RWPE1 (cell line): Measurements from ENCODE around the gene FERMT3.

ENCODE experiments used
- CTCF ChIA-PET: fragments of 350-600 bp; sonication (Branson Sonifier 250); formaldehyde crosslinking; extraction: SDS; loops from one replicate; lab custom pipeline; 2021; lab: Yijun Ruan, JAX
- POLR2A ChIA-PET: fragments of 400-600 bp; formaldehyde crosslinking; extraction: SDS; loops from one replicate; lab custom pipeline; 2020; ENCODE audit warnings: antibody characterized with exemption; ENCODE audit not compliant: low non-redundant PET; lab: Yijun Ruan, JAX
- DNase-seq: peaks from one replicate; pipeline ENCODE4 v3.0.0; 2012; ENCODE audit warnings: low spot score
- H3K27ac ChIP-seq: fragments of 450-650 bp; 2 replicates; pipeline ENCODE4 v1.5.1; 2017
- TF ChIP-seq, protein P1 (sequence below): fragments of 450-650 bp; conservative IDR thresholded peaks from 2 replicates; pipeline ENCODE4 v1.5.1; 2017; ENCODE audit warnings: low read depth, mild to moderate bottlenecking

Gene FERMT3

GRCh38 chr11:64230171-64230984 is 23.9 kb downstream of the FERMT3 start, which contains the start of gene DNAJC4:
TSS of gene DNAJC4 (plus strand) at chr11:64230548. CDS start at chr11:64230855, 307 bp downstream.
- DNase-seq = no peak
- H3K27ac ChIP-seq = peak within 1 kb of the TSS; percentile 98
- ChIA-PET POLR2A (interaction anchor here (0.5 kb wide), 1 partner anchor 94 kb away, joined by 3 read pairs; no protein-coding TSS in a partner anchor), CTCF (interaction anchor here (0.6 kb wide), 2 partner anchors 77 to 1549 kb away, joined by 3 to 4 read pairs; no protein-coding TSS in a partner anchor)
- TF ChIP-seq, protein P1, sequence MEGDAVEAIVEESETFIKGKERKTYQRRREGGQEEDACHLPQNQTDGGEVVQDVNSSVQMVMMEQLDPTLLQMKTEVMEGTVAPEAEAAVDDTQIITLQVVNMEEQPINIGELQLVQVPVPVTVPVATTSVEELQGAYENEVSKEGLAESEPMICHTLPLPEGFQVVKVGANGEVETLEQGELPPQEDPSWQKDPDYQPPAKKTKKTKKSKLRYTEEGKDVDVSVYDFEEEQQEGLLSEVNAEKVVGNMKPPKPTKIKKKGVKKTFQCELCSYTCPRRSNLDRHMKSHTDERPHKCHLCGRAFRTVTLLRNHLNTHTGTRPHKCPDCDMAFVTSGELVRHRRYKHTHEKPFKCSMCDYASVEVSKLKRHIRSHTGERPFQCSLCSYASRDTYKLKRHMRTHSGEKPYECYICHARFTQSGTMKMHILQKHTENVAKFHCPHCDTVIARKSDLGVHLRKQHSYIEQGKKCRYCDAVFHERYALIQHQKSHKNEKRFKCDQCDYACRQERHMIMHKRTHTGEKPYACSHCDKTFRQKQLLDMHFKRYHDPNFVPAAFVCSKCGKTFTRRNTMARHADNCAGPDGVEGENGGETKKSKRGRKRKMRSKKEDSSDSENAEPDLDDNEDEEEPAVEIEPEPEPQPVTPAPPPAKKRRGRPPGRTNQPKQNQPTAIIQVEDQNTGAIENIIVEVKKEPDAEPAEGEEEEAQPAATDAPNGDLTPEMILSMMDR = no peak

GRCh38 chr11:64230985-64231365 is 24.5 kb downstream of the FERMT3 start:
- ChIA-PET CTCF (interaction anchor here (1.7 kb wide), 1 partner anchor 70 kb away, joined by 6 read pairs; the partner anchor contains the start of gene CATSPERZ), POLR2A (no interaction called here)
- no peak for DNase-seq
- H3K27ac ChIP-seq = peak overlapping the region; percentile 98
- TF ChIP-seq, protein P1 = no peak

DNA sequence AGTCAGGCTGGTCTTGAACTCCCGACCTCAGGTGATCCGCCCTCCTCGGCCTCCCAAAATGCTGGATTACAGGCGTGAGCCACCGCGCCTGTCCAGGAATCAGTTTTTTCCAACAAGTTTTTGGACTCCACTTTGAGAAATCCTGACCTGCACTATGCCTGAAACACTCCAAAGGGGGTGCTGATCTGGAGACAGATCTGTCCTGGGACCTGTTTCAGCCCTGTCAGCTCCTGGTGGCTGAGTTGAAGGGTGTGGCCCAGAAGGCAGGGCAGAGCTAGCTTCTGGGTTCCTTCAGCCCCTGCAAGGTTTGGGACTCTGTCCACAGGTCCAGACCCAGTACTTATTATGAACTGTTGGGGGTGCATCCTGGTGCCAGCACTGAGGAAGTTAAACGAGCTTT is 25.0 kb downstream of the FERMT3 start:
- no peak for DNase-seq
- ChIA-PET CTCF (interaction anchor here (1.7 kb wide), 1 partner anchor 69 kb away, joined by 6 read pairs; the partner anchor contains the start of gene CATSPERZ), POLR2A (no interaction called here)
- peak overlapping the region; percentile 98 for H3K27ac ChIP-seq
- TF ChIP-seq, protein P1 = no peak

GRCh38 chr11:64232182-64232966 is 25.9 kb downstream of the FERMT3 start:
- POLR2A ChIA-PET = interaction anchor here (0.6 to 1.0 kb wide), 3 partner anchors 9 to 99 kb away, joined by 3 read pairs; partner anchors contain the start of gene FKBP2
- CTCF ChIA-PET = interaction anchor here (0.6 to 1.7 kb wide), 4 partner anchors 19 to 382 kb away, joined by 3 to 6 read pairs (median 4); partner anchors contain the start of genes CATSPERZ and PLCB3
- DNase-seq = no peak
- peak overlapping the region; percentile 98 for H3K27ac ChIP-seq
- TF ChIP-seq, protein P1 = no peak

DNA sequence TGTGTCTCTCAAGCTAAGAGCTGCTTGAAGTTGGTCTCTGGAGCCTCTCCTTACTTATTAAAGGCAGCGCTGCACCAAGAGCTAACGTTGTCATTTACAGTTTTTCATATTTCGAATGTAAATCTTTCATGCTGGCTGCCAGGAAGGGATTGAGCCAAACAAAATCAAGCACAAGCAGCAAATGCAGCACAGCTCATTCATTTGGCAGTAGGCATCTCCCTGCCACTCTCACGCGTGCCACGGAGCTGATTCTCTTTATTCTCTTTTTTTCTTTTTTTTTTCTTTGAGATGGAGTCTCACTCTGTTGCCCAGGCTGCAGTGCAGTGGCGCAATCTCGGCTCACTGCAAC is 26.4 kb downstream of the FERMT3 start:
- ChIA-PET CTCF (interaction anchor here (0.6 to 1.7 kb wide), 5 partner anchors 19 to 382 kb away, joined by 3 to 6 read pairs (median 3); partner anchors contain the start of genes CATSPERZ and PLCB3), POLR2A (interaction anchor here (0.6 to 1.0 kb wide), 3 partner anchors 8 to 99 kb away, joined by 3 read pairs; partner anchors contain the start of gene FKBP2)
- DNase-seq = no peak
- peak overlapping the region; percentile 98 for H3K27ac ChIP-seq
- TF ChIP-seq, protein P1 = no peak
